Karpas-422 (cell line): ENCODE measurements around the gene ATP9B. TPM values are rescaled to one million over a fixed set of nuclear protein-coding genes. Genes with fewer than 3 reads are reported as not detected.
A peak's percentile ranks its signal among the peaks of the same experiment; 100 is the strongest.

ENCODE experiments used
- DNase-seq: peaks from one replicate; pipeline ENCODE4 v3.0.0-alpha.2; 2015
- H2AFZ ChIP-seq: fragments of 200-600 bp; sonication (generic); 2 replicates; pipeline ENCODE4 v1.6.1; 2014; ENCODE audit warnings: antibody characterized with exemption, low read length, mixed read lengths
- H3K27ac ChIP-seq: fragments of 200-600 bp; sonication (generic); 2 replicates; pipeline ENCODE4 v1.5.1; 2014; ENCODE audit warnings: mild to moderate bottlenecking, low read length, moderate library complexity
- H3K27me3 ChIP-seq: fragments of 200-600 bp; sonication (generic); 2 replicates; pipeline ENCODE4 v1.6.1; 2014; ENCODE audit warnings: low read length, mixed read lengths
- H3K36me3 ChIP-seq: fragments of 200-600 bp; sonication (generic); 2 replicates; pipeline ENCODE4 v1.6.1; 2014; ENCODE audit warnings: low read length, mixed read lengths; ENCODE audit not compliant: insufficient read depth
- H3K4me1 ChIP-seq: fragments of 200-600 bp; sonication (generic); 2 replicates; pipeline ENCODE4 v1.6.1; 2014; ENCODE audit warnings: mild to moderate bottlenecking, low read length, mixed read lengths
- H3K4me2 ChIP-seq: fragments of 200-600 bp; sonication (generic); 2 replicates; pipeline ENCODE4 v1.6.1; 2014; ENCODE audit warnings: low read length, low read depth, mild to moderate bottlenecking; ENCODE audit not compliant: poor library complexity, severe bottlenecking
- H3K4me3 ChIP-seq: fragments of 200-600 bp; sonication (generic); 2 replicates; pipeline ENCODE4 v1.5.1; 2014; ENCODE audit warnings: mild to moderate bottlenecking, antibody characterized with exemption, low read length, mixed read lengths
- H3K79me2 ChIP-seq: fragments of 200-600 bp; sonication (generic); 2 replicates; pipeline ENCODE4 v1.6.1; 2014; ENCODE audit warnings: mild to moderate bottlenecking, low read length, mixed read lengths
- H3K9ac ChIP-seq: fragments of 200-600 bp; sonication (generic); 2 replicates; pipeline ENCODE4 v1.6.0; 2014; ENCODE audit warnings: low read length
- H3K9me2 ChIP-seq: fragments of 200-600 bp; sonication (generic), shearing (Covaris generic); replicated peaks from 2 replicates; pipeline ENCODE4 v1.6.0; 2014; ENCODE audit warnings: mild to moderate bottlenecking, low read length, moderate library complexity; ENCODE audit not compliant: insufficient read depth
- H3K9me3 ChIP-seq: fragments of 300-700, 200-600 bp; sonication (generic); 2 replicates; pipeline ENCODE4 v1.6.1; 2014; ENCODE audit warnings: low read length, mixed read lengths
- H4K20me1 ChIP-seq: fragments of 200-600 bp; sonication (generic); 2 replicates; pipeline ENCODE4 v1.6.1; 2014; ENCODE audit warnings: mild to moderate bottlenecking, antibody characterized with exemption, low read length, low read depth; ENCODE audit not compliant: insufficient read depth
- total RNA-seq: library from RNA; depleted of rRNA; stranded (reverse); fragments of >200 nt; shearing (Covaris generic); gene quantifications from 2 replicates; pipeline ENCODE4 v1.2.3, GENCODE V29; 2014; ENCODE audit warnings: low replicate concordance

ATP9B gene
- total RNA-seq, 1 experiment from 2014 or later = 65.1 TPM

- Histone ChIP-seq H3K4me3 (no peak overlapping the region), H3K79me2 (no peaks in the 10 kb centered on the region; the same call in 1 of the 2 replicates), H3K9me3 (no peaks in the 10 kb centered on the region), H3K9me2 (no peaks in the 10 kb centered on the region), H3K27me3 (no peaks in the 10 kb centered on the region), H3K4me1 (no peaks in the 10 kb centered on the region), H3K4me2 (no peak overlapping the region), H4K20me1 (no peaks in the 10 kb centered on the region), H3K27ac (no peak overlapping the region), H3K36me3 (peaks cover 26% of the 10 kb centered on the region), H2AFZ (no peak overlapping the region), H3K9ac (no peak overlapping the region)
- DNase-seq = no peak
Observed at GRCh38 chr18:79345981-79346380, 276.8 kb downstream of the ATP9B start.

GRCh38 chr18:79348066-79348465 is 278.9 kb downstream of the ATP9B start:
- Histone ChIP-seq H3K9me3 (no peaks in the 10 kb centered on the region), H3K9me2 (no peaks in the 10 kb centered on the region), H3K27ac (no peak overlapping the region), H3K79me2 (no peaks in the 10 kb centered on the region), H2AFZ (no peak overlapping the region), H3K4me2 (no peak overlapping the region), H3K27me3 (no peaks in the 10 kb centered on the region), H3K9ac (no peak overlapping the region), H3K4me3 (no peak overlapping the region), H4K20me1 (no peaks in the 10 kb centered on the region), H3K4me1 (peaks cover 7% of the 10 kb centered on the region), H3K36me3 (peaks cover 22% of the 10 kb centered on the region)
- DNase-seq = no peak

- Histone ChIP-seq H3K36me3 (peaks cover 7% of the 10 kb centered on the region), H3K27ac (peak overlapping the region; percentile 20), H3K27me3 (no peaks in the 10 kb centered on the region), H4K20me1 (no peaks in the 10 kb centered on the region), H3K79me2 (peaks cover 3% of the 10 kb centered on the region; the same call in 1 of the 2 replicates), H3K9me3 (no peaks in the 10 kb centered on the region), H3K9me2 (no peaks in the 10 kb centered on the region), H3K9ac (no peak overlapping the region), H2AFZ (no peak overlapping the region), H3K4me1 (peaks cover 43% of the 10 kb centered on the region), H3K4me2 (no peak overlapping the region), H3K4me3 (no peak overlapping the region)
- DNase-seq = no peak
Observed at GRCh38 chr18:79352432-79352831, 283.2 kb downstream of the ATP9B start.

GRCh38 chr18:79353267-79353666 is 284.1 kb downstream of the ATP9B start:
- H3K9me2 ChIP-seq = no peaks in the 10 kb centered on the region
- no peak overlapping the region for H2AFZ ChIP-seq
- peaks cover 7% of the 10 kb centered on the region for H3K36me3 ChIP-seq
- H3K4me3 ChIP-seq = no peak overlapping the region
- H3K9ac ChIP-seq = no peak overlapping the region
- no peaks in the 10 kb centered on the region for H4K20me1 ChIP-seq
- H3K79me2 ChIP-seq = peaks cover 3% of the 10 kb centered on the region; the same call in 1 of the 2 replicates
- peak; percentile 66 for DNase-seq
- H3K27me3 ChIP-seq = no peaks in the 10 kb centered on the region
- peaks cover 43% of the 10 kb centered on the region for H3K4me1 ChIP-seq
- H3K9me3 ChIP-seq = no peaks in the 10 kb centered on the region
- H3K27ac ChIP-seq = peak overlapping the region; percentile 96
- peak overlapping the region; percentile 88 for H3K4me2 ChIP-seq

GRCh38 chr18:79354350-79354749 is 285.2 kb downstream of the ATP9B start:
- Histone ChIP-seq H3K4me2 (peak overlapping the region; percentile 88), H3K27ac (peak overlapping the region; percentile 96), H3K27me3 (no peaks in the 10 kb centered on the region), H3K9me2 (no peaks in the 10 kb centered on the region), H3K36me3 (peaks cover 9% of the 10 kb centered on the region), H3K4me3 (peak overlapping the region; percentile 73), H3K9me3 (no peaks in the 10 kb centered on the region), H3K79me2 (peaks cover 3% of the 10 kb centered on the region; the same call in 1 of the 2 replicates), H2AFZ (no peak overlapping the region), H3K9ac (peak overlapping the region; percentile 76), H3K4me1 (peaks cover 44% of the 10 kb centered on the region), H4K20me1 (no peaks in the 10 kb centered on the region)
- DNase-seq = peak; percentile 85

GRCh38 chr18:79355433-79356335 is 286.5 kb downstream of the ATP9B start:
- Histone ChIP-seq H3K27me3 (no peaks in the 10 kb centered on the region), H3K9ac (peak overlapping the region; percentile 76), H2AFZ (no peak overlapping the region; the same call in 1 of the 2 replicates), H3K4me3 (peak overlapping the region; percentile 73), H3K4me2 (peak overlapping the region; percentile 88), H4K20me1 (no peaks in the 10 kb centered on the region), H3K27ac (peak overlapping the region; percentile 96), H3K79me2 (peaks cover 3% of the 10 kb centered on the region; the same call in 1 of the 2 replicates), H3K36me3 (peaks cover 18% of the 10 kb centered on the region), H3K9me3 (no peaks in the 10 kb centered on the region), H3K4me1 (peaks cover 46% of the 10 kb centered on the region), H3K9me2 (no peaks in the 10 kb centered on the region)
- peak; percentile 92 for DNase-seq

GRCh38 chr18:79356435-79356834 is 287.2 kb downstream of the ATP9B start:
- Histone ChIP-seq H3K27ac (peak overlapping the region; percentile 96), H3K79me2 (peaks cover 3% of the 10 kb centered on the region; the same call in 1 of the 2 replicates), H3K4me2 (peak overlapping the region; percentile 88), H2AFZ (no peak overlapping the region), H3K4me1 (peaks cover 52% of the 10 kb centered on the region), H4K20me1 (no peaks in the 10 kb centered on the region), H3K9ac (peak overlapping the region; percentile 76), H3K9me2 (no peaks in the 10 kb centered on the region), H3K9me3 (no peaks in the 10 kb centered on the region), H3K4me3 (peak overlapping the region; percentile 73), H3K27me3 (no peaks in the 10 kb centered on the region), H3K36me3 (peaks cover 25% of the 10 kb centered on the region)
- DNase-seq = peak; percentile 98

GRCh38 chr18:79360933-79361332 is 291.7 kb downstream of the ATP9B start:
- Histone ChIP-seq H3K27ac (no peak overlapping the region), H3K79me2 (peaks cover 4% of the 10 kb centered on the region; the same call in 1 of the 2 replicates), H4K20me1 (no peaks in the 10 kb centered on the region), H3K4me2 (no peak overlapping the region), H3K36me3 (peaks cover 49% of the 10 kb centered on the region; the same call in 1 of the 2 replicates), H3K9me2 (no peaks in the 10 kb centered on the region), H3K9ac (no peak overlapping the region), H2AFZ (no peak overlapping the region), H3K4me1 (peaks cover 26% of the 10 kb centered on the region), H3K27me3 (no peaks in the 10 kb centered on the region), H3K9me3 (no peaks in the 10 kb centered on the region), H3K4me3 (no peak overlapping the region)
- DNase-seq = no peak
